CD1c-positive myeloid dendritic cell (primary cell): ENCODE results near the gene EXD1.
"Not testable (repeated sequence)": the region's sequence is repeated elsewhere in the genome, so short reads cannot be mapped to it uniquely, and the experiment has no call there.

Source experiments
- DNase-seq: peaks from one replicate; pipeline ENCODE4 v3.0.0-alpha.2; 2016; ENCODE audit errors: extremely low spot score

EXD1 gene

DNA sequence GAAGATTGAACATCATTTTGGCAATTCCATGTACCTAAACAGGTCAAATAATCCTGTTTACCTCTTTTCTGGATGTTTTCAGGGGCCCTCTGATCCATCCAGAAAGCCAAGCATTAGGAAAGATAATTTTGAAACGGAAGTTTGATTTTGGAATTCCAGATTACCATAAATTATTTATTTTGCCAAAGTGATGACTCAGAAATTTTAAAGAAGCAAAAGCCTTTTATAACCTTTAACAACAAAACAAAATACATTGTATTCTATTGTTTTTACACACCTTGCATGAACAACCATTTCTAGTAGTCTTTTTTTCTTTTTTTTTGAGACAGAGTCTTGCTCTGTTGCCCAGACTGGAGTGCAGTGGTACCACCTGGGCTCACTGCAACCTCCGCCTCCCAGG is 82.5 kb downstream of the EXD1 start:
- no peak for DNase-seq

- DNase-seq: no peak
These were observed 90.9 kb downstream of the EXD1 start for GRCh38 chr15:41139619-41140018.

DNA sequence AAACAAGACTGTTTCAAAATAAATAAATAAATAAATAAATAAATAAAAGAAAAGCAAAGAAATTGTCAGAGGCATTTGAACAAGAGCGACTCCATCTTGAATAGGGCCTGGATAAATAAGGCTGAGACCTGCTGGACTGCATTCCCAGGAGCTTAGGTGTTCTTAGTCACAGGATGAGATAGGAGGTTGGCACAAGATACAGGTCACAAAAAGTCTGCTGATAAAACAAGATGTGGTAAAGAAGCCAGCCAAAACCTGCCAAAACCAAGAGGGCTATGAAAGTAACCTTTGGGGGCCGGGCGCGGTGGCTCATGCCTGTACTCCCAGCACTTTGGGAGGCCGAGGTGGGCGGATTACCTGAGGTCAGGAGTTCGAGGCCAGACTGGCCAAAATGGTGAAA is 91.4 kb downstream of the EXD1 start:
- DNase-seq: not testable (repeated sequence)

GRCh38 chr15:41135580-41135979 is 95.0 kb downstream of the EXD1 start:
- DNase-seq: not testable (repeated sequence)

- DNase-seq: no peak
These were observed 97.1 kb downstream of the EXD1 start for GRCh38 chr15:41133454-41133853.
